GM19455 (cell line): Measurements from ENCODE around the gene AP3D1.
"Not testable (repeated sequence)": the region's sequence is repeated elsewhere in the genome, so short reads cannot be mapped to it uniquely, and the experiment has no call there.

Experiments
- ATAC-seq: cut with Tn5 transposase; IDR thresholded peaks from one replicate; pipeline ENCODE4 v1.9.1; 2021; ENCODE audit not compliant: unreplicated experiment

The AP3D1 gene

GRCh38 chr19:2089001-2089711 lies 62.2 kb downstream of the AP3D1 start:
- no peak for ATAC-seq

GRCh38 chr19:2087621-2088100 lies 63.7 kb downstream of the AP3D1 start:
- no peak for ATAC-seq

DNA sequence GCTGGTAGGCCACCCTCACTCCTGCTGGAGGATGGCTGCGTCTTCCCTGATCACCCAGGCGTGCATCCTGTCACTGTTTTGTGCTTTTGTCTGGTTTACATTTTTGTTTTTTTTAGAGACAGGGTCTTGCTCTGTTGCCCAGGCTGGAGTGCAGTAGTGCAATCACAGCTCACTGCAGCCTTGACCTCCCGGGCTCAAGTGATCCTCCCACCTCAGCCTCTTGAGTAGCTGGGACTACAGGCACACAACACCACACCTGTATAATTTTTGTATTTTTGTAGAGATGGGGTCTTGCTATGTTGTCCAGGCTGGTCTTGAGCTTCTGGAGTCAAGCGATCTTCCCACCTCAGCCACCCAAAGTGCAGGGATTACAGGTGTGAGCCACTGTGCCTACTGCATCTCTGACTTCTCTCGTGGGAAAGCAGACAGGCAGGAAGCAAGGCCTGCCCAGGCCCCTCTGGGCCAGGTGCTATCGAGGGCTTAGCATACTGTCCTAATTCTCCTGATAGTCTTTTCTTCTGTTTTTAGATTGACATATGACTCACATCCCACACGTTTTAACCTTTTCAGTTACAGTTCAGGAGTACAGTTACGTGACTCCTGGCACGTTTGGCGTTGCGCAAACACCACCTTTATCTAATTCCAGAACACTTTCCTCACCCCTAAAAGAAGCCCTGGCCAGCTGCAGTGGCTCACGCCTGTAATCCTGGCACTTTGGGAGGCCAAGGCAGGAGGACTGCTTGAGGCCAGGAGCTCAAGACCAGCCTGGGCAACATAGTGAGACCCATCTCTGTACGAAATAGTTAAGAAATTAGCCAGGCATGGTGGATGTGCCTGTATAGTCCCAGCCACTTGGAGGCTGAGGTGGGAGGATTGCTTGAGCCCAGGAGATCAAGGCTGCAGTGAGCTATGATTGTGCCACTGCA lies 64.4 kb downstream of the AP3D1 start:
- not testable (repeated sequence) for ATAC-seq

DNA sequence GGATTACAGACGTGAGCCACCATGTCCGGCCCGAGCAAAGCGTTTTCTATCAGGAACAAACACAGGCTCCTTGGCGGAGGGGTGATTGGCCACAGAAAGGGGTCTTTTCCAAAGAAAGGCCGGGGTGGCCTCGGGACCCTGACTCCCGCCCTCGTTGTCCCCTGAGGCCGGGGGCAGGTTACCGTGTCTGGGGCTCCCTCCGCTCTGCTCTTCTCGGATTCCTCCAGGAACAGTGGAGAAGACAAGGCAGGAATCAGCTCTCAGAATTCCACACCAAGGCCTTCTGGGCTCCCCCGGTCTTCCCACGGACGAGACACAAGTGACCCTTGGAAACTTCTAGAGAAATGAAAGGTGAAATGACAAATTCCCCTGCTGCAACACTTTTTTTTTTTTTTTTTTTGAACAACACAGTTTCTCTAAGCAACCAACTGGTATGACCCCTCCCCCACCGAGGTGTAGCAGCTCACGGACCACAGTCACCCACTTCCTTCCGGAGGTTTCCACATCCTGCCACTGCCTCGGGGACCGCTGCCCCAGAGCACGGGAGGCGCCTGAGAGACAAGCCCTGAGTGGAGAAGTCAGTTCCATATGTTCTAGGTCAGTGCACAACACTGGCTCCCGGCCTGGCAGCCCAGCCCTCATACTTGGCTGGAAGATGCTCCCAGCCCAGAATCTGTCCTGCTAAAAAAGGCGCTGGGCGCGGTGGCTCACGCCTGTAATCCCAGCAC lies 66.2 kb downstream of the AP3D1 start:
- ATAC-seq, result no peak

DNA sequence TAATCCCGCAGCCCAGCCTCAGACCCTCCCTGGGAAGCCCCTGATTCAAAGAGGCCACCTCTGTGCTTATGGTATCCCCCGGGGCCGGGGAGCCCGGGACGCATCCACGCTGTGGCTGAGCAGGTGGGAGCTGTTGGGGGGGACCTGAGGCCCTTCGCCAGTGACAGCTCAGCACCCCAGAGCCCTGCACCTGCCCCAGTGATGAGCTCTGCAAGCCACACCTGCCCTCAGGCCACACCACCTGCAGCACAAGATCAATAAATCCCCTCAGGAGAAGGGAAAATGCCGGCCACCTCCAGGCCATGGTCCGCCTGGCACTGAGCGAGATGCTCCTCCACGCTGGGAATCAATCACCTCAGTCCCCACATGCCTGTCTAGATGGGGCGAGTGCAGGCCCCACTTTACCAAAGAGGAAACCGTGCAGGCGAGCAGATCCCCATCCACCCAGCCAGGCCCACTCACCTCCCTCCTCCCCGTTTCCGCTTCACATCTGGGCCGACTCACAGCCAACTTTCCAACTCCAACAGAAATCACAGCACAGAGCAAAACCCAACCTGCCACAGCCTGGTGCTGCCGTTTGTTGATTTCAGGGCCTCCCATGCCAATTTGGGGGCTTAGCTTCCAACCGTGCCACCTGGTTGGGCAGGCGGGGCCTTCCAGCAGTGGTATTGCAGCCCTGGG lies 68.1 kb downstream of the AP3D1 start:
- ATAC-seq, result no peak

- no peak for ATAC-seq
Observed at GRCh38 chr19:2081873-2082810, 69.2 kb downstream of the AP3D1 start.

- ATAC-seq, result no peak
Observed at GRCh38 chr19:2080336-2080988, 70.9 kb downstream of the AP3D1 start.

DNA sequence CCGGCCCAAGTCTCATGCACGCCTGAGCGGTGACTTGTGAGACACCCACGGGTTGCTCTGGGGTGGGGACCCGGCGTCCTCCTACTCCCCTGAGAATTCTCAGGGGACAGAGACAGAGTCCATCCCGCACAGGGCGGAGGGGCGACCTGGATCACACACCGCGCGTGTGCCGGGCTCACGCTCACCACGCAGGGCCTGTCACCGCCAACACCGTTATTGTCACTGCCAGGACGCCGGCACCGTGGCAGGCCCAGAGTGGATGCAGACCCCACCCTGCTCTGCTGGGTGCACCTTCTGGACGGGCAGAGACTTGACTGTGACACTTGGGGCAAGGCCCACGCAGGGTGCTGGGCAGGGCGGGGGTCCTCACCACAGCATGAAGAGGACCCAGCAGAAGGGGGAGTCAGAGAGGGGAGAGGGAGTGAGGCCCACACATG lies 71.5 kb downstream of the AP3D1 start:
- ATAC-seq, result no peak

DNA sequence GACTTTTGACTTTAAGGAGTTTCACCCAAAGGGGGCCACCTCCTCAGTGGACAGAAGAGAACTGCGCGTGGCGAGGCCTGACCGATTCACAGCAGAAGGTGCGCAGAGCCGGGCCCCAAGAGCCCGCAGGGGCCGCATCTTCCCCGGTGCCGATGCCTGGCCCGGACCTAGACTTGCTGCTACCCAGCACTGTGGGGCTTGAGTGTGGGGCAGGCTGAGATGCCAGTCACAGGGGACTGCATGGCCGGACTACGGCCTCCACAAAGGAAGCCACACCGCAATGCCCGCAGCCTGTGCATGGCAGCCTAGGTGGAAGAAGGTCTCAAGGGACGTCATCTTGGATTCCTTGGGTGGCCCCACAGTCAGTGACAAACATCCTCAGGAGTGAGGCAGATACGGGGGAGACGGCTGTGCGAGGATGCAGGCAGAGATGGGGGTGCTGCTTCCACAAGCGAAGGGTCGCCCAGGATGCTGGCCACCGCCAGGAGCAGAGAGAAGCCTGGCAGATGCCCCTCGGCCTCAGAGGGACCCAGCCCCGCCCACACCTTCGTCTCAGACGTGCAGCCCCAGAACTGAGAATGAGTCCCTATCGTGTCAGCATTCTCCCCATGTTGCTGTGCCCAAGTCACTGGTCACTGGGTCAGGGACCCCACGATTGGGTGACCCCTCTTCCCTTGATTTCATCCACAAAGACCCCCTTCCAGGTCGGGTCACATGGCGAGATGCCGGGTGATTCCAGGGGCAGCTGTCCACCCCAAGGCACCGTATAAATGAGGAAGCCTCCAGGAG lies 72.1 kb downstream of the AP3D1 start:
- ATAC-seq, result no peak

GRCh38 chr19:2077833-2078619 lies 73.3 kb downstream of the AP3D1 start:
- no peak for ATAC-seq

DNA sequence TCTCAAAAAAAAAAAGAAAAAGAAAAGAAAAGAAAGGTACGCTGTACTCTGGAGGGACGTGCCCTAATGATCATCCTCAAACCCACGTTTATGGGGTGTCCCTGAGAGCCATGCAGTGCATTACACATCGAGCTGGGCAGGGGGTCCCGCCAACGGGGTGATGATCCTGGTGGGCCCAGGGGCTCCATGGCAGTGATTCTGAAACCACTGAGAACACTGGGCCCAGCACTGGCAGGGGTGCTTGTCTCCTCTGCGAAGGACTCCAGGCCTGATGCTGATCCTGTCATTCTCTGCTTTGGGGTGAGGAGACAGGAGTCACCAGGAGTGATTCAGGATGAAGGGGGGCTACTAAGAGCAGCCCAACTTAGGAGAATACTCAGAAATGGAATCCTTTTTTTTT lies 74.0 kb downstream of the AP3D1 start:
- no peak for ATAC-seq

DNA sequence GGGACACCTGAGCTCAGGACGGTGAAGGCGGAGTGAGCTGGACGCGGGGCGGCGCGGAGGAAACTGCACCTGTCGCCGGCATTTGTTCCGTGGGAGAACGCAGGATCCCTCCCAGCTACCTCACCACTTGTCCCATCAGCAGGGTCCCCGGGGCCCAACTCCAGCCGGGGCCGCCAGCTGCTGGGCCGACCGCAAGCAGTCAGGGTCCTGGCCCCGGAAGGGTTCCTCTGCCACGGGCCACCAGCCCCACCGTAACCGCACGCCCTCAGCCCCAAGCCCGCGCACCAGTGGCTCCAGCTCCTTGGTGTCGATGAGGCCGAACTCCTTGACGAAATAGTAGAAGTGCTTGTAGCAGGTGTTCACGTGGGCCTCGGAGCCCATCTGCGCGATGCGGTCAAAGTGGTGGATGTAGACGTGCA lies 74.8 kb downstream of the AP3D1 start:
- ATAC-seq, result no peak

- no peak for ATAC-seq
Observed at GRCh38 chr19:2072757-2073551, 78.4 kb downstream of the AP3D1 start.

GRCh38 chr19:2070986-2071673 lies 80.2 kb downstream of the AP3D1 start:
- no peak for ATAC-seq

DNA sequence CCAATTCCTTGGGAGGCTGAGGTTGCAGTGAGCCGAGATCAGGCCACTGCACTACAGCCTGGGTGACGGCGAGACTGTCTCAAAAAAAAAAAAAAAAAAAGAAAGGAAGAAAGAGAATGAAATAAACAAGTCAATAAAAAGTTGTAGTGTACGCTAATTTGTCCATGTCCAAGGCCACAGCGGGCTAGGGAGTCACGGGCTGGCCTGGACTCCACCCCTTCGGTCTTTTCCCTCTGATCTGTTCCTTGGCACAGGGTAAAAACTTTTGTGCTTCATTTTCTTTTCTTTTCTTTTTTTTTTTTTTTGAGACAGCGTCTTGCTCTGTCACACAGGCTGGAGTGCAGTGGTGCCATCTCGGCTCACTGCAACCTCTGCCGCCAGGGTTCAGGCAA lies 80.9 kb downstream of the AP3D1 start:
- ATAC-seq, result no peak
